DND-41 (cell line): Measurements from ENCODE around the gene ATP10D.

ENCODE experiments used
- ATAC-seq: fragments of 200-7000 bp; cut with Tn5 transposase; 3 replicates; pipeline ENCODE4 v1.9.1; 2021; ENCODE audit warnings: low read depth; ENCODE audit not compliant: insufficient read depth
- DNase-seq: peaks from one replicate; pipeline ENCODE4 v3.0.0-alpha.2; 2020
- H2AFZ ChIP-seq: 2 replicates; pipeline ENCODE4 v1.6.0; 2012; ENCODE audit warnings: low read depth, low read length
- H3K27ac ChIP-seq: 2 replicates; pipeline ENCODE4 v1.5.1; 2012; ENCODE audit warnings: low read length, inconsistent platforms
- H3K27me3 ChIP-seq: fragments of 200-600 bp; sonication (generic); 2 replicates; pipeline ENCODE4 v1.6.0; 2012; ENCODE audit warnings: low read length, mild to moderate bottlenecking, inconsistent platforms; ENCODE audit not compliant: insufficient read depth, poor library complexity
- H3K36me3 ChIP-seq: 2 replicates; pipeline ENCODE4 v1.5.1; 2012; ENCODE audit warnings: low read length, inconsistent platforms; ENCODE audit not compliant: insufficient read depth
- H3K4me1 ChIP-seq: 2 replicates; pipeline ENCODE4 v1.5.1; 2012; ENCODE audit warnings: mild to moderate bottlenecking, low read length; ENCODE audit not compliant: insufficient read depth
- H3K4me2 ChIP-seq: 2 replicates; pipeline ENCODE4 v1.6.0; 2012; ENCODE audit warnings: mild to moderate bottlenecking, moderate library complexity, low read length, inconsistent platforms; ENCODE audit not compliant: insufficient read depth
- H3K4me3 ChIP-seq, 2 experiments: fragments of 200-600 bp in 1 of 2; shearing (Covaris generic) in 1 of 2; 2 replicates each; pipeline ENCODE4 v1.5.1; 2012 to 2016; ENCODE audit warnings: inconsistent platforms in 2 of 2, low read length in 2 of 2, mild to moderate bottlenecking in 2 of 2, low read depth in 1 of 2, moderate library complexity in 1 of 2
- H3K79me2 ChIP-seq: 2 replicates; pipeline ENCODE4 v1.6.0; 2012; ENCODE audit warnings: low read length, inconsistent platforms; ENCODE audit not compliant: insufficient read depth
- H3K9ac ChIP-seq: 2 replicates; pipeline ENCODE4 v1.6.0; 2012; ENCODE audit warnings: low read depth, mild to moderate bottlenecking, inconsistent platforms, low read length, moderate library complexity
- H3K9me3 ChIP-seq: 2 replicates; pipeline ENCODE4 v1.5.1; 2012; ENCODE audit warnings: low read length, moderate library complexity, mild to moderate bottlenecking, inconsistent platforms; ENCODE audit not compliant: insufficient read depth, severe bottlenecking
- H4K20me1 ChIP-seq: 2 replicates; pipeline ENCODE4 v1.6.0; 2012; ENCODE audit warnings: low read length; ENCODE audit not compliant: insufficient read depth
- CTCF ChIP-seq: IDR thresholded peaks from 2 replicates; pipeline ENCODE4 v1.5.1; 2012; ENCODE audit warnings: borderline replicate concordance, low read length, moderate library complexity, mild to moderate bottlenecking; ENCODE audit not compliant: poor library complexity, severe bottlenecking; ENCODE audit errors: extremely low read depth
- EZH2 ChIP-seq: IDR thresholded peaks from 3 replicates; pipeline ENCODE4 v1.6.1; 2012; ENCODE audit warnings: borderline replicate concordance, low read depth, mild to moderate bottlenecking, moderate library complexity, low read length, inconsistent platforms; ENCODE audit not compliant: severe bottlenecking

The ATP10D gene

DNA sequence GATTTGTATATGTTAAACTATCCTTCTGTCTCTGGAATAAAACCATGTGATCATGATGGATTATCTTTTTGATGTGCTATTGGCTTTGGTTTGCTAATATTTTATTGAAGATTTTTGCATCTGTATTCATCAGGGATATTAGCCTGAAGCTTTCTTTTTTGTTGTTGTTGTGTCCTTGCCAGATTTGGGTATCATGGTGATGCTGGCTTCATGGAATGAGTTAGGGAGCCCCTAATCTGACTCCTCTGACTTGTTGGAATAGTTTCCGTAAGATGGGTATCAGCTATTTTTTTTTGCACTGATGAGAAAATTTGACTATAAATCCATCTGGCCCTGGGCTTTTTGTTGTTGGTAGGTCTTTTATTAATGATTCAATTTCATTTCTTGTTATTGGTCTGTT lies 45.7 kb downstream of the ATP10D start:
- Histone ChIP-seq H3K27ac (peak overlapping the region; percentile 89), H3K79me2 (peaks cover 30% of the 10 kb centered on the region), H3K9ac (peak overlapping the region; percentile 41), H3K4me3 (no peak overlapping the region), H3K4me2 (peak overlapping the region; percentile 53), H2AFZ (no peak overlapping the region), H3K9me3 (no peaks in the 10 kb centered on the region), H4K20me1 (no peaks in the 10 kb centered on the region), H3K36me3 (peaks cover 50% of the 10 kb centered on the region), H3K27me3 (no peaks in the 10 kb centered on the region), H3K4me1 (peaks cover 66% of the 10 kb centered on the region)
- DNase-seq: no peak
- no peak for ATAC-seq
- no peak for TF ChIP-seq EZH2

- Histone ChIP-seq H3K27me3 (no peaks in the 10 kb centered on the region), H3K9me3 (no peaks in the 10 kb centered on the region), H3K4me3 (no peak overlapping the region), H3K9ac (peak overlapping the region; percentile 56), H3K4me2 (peak overlapping the region; percentile 53), H3K79me2 (peaks cover 30% of the 10 kb centered on the region), H3K4me1 (peaks cover 68% of the 10 kb centered on the region), H2AFZ (0 out of 2 replicates have a peak overlapping the region, but pooled peaks have one; percentile 3), H3K27ac (peak overlapping the region; percentile 90), H4K20me1 (no peaks in the 10 kb centered on the region), H3K36me3 (peaks cover 50% of the 10 kb centered on the region)
- TF ChIP-seq CTCF (no peak), EZH2 (no peak)
- peak; percentile 92 for DNase-seq
- ATAC-seq: peak; percentile 98
These were observed 46.3 kb downstream of the ATP10D start for GRCh38 chr4:47531241-47531953.

DNA sequence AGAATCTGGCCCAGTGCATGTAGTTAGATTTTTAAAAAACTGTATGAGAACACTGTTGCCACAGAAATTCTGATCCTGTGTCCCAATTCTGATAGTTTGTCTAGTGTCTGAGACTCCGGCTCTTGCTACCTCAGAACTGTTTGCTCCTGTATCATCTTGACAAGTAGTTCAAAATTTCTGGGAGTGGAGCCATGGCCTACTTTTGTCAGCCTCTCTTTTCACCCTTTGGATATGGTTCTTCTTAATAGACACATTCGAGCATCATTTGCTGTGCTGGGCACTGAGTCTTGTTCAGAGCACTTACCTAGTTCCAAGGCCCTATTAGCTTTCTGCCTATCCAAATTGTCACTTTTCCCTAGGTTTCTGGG lies 46.9 kb downstream of the ATP10D start:
- H3K4me3 ChIP-seq: peak overlapping the region in 1 of 2 experiments; percentile 15; a peak in 2 of 4 replicates
- H3K36me3 ChIP-seq: peaks cover 51% of the 10 kb centered on the region
- H3K27ac ChIP-seq: peak overlapping the region; percentile 90
- no peaks in the 10 kb centered on the region for H3K9me3 ChIP-seq
- TF ChIP-seq CTCF (no peak), EZH2 (no peak)
- peak overlapping the region; percentile 0 for H2AFZ ChIP-seq
- H3K9ac ChIP-seq: peak overlapping the region; percentile 56
- no peaks in the 10 kb centered on the region for H3K27me3 ChIP-seq
- H3K4me2 ChIP-seq: peak overlapping the region; percentile 53
- no peaks in the 10 kb centered on the region for H4K20me1 ChIP-seq
- no peak for DNase-seq
- peaks cover 68% of the 10 kb centered on the region for H3K4me1 ChIP-seq
- peak; percentile 41 for ATAC-seq
- H3K79me2 ChIP-seq: peaks cover 30% of the 10 kb centered on the region

- H3K79me2 ChIP-seq: peaks cover 30% of the 10 kb centered on the region
- ATAC-seq (no peak), DNase-seq (no peak)
- 0 out of 2 replicates have a peak overlapping the region, but pooled peaks have one; percentile 0 for H2AFZ ChIP-seq
- H3K4me3 ChIP-seq: peak overlapping the region in 1 of 2 experiments; percentile 15; a peak in 2 of 4 replicates
- H3K27ac ChIP-seq: peak overlapping the region; percentile 90
- no peak for TF ChIP-seq CTCF
- no peak for TF ChIP-seq EZH2
- no peaks in the 10 kb centered on the region for H3K9me3 ChIP-seq
- H3K9ac ChIP-seq: peak overlapping the region; percentile 56
- H3K4me1 ChIP-seq: peaks cover 68% of the 10 kb centered on the region
- no peaks in the 10 kb centered on the region for H3K27me3 ChIP-seq
- peak overlapping the region; percentile 53 for H3K4me2 ChIP-seq
- peaks cover 51% of the 10 kb centered on the region for H3K36me3 ChIP-seq
- no peaks in the 10 kb centered on the region for H4K20me1 ChIP-seq
These were observed 47.6 kb downstream of the ATP10D start for GRCh38 chr4:47532658-47533057.
